ENCODE measurements around the gene LRRC43.

LRRC43 gene

GRCh38 chr12:122185079-122185478 lies 2.2 kb downstream of the LRRC43 start:
- Histone ChIP-seq H3K9ac (ENCODE audit: low read length) (no peak overlapping the region), H3K27me3 (ENCODE audit: control insufficient read depth, insufficient read depth, low read length) (peaks cover 8% of the 10 kb centered on the region), H3K36me3 (ENCODE audit: control insufficient read depth, insufficient read depth, low read length) (no peaks in the 10 kb centered on the region), H3K4me3 (ENCODE audit: low read length) (no peak overlapping the region), H3K4me1 (ENCODE audit: control insufficient read depth, insufficient read depth, low read length) (peaks cover 5% of the 10 kb centered on the region), H3K9me3 (ENCODE audit: control insufficient read depth, low read length) (no peaks in the 10 kb centered on the region)

DNA sequence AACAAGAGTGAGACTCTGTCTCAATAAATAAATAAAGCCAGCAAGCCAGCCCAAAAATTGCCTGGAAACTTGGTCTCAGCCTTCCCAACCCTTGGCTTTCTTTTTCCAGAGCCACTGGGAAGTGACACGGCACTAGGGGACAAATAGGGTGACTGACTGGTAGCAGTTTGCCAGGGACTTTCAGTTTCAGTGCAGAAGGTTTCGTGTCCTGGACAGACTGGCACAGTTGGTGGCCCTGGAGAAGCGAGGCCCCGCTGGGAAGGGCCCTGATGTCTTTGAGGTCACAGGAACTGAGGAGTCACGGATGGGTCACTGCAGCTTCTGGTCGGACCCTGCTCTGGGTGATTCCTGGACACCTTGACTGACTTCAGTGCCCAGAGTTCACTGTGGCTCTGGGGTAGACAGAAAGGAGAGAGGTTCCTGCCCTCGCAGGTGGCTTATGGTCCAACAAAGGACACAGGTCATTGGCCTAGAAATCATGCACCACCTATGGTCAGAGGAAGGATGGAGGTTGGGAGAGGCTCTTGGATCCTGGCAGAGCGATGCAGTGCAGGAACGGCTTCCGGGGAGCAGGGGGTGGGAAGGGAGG lies 2.7 kb downstream of the LRRC43 start:
- peaks cover 8% of the 10 kb centered on the region for H3K27me3 ChIP-seq (ENCODE audit: control insufficient read depth, insufficient read depth, low read length)
- H3K36me3 ChIP-seq (ENCODE audit: control insufficient read depth, insufficient read depth, low read length), result no peaks in the 10 kb centered on the region
- H3K4me1 ChIP-seq (ENCODE audit: control insufficient read depth, insufficient read depth, low read length), result peaks cover 5% of the 10 kb centered on the region
- no peak overlapping the region for H3K9ac ChIP-seq (ENCODE audit: low read length)
- H3K9me3 ChIP-seq (ENCODE audit: control insufficient read depth, low read length), result no peaks in the 10 kb centered on the region
- H3K4me3 ChIP-seq (ENCODE audit: low read length), result no peak overlapping the region

DNA sequence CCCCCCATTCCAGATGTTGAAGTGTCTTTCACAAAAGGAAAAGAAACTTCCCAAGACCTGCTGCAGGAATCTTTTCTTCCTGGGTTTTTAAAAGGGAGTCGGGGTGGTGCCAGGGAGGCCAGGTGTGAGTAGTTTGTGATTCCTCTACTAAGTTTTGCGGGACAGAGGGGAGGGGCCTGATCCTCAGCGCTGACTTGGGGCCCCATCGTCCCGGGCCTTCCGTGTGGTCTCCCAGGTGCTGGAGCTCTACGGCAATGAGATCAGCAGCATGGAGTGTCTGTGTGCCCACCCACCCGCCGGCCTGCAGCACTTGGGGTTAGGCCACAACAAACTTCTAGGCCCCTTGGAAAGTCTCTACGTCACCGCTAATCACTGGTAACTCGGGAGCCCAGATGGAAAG lies 4.5 kb downstream of the LRRC43 start:
- peaks cover 8% of the 10 kb centered on the region for H3K27me3 ChIP-seq (ENCODE audit: control insufficient read depth, insufficient read depth, low read length)
- H3K4me1 ChIP-seq (ENCODE audit: control insufficient read depth, insufficient read depth, low read length), result peaks cover 5% of the 10 kb centered on the region

DNA sequence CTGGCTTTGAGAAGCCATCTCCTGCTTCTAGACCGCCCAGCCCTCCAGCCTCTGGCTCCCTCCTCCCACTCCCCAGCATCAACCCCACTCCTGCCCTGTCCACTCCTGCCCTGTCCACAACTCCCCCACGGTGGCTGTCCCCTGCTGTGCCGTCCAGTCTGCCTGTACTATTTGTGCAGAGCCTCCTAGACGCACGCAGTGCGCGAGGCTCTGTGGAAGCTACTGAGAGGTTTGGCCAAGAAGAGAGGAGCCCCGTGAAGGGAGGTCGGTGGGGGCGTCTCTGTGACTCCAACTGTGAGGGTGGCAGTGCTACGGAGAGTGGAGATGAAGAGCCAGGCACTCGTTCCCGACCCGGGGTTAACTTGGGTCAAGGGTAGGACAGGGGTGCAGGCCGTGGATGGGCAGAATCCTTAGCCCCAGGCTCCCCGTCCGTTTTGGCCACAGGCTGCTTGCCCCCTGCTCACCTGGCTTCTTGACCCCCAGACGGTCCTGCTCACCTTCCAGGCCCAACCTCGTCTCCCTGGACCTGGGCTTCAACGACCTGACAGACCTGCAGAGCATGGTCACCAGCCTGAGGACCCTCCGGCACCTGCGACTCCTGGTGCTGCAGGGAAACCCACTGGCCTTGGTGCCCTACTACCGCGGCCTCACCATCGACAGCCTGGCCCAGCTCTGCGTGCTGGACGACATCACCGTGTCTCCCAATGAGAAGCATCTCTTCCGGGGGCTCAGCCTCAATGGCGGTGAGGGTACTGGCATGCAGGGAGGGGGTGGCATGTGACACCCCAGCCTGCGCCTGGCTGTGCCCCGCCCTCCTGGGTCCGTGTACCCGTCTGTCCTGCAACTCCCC lies 6.9 kb downstream of the LRRC43 start:
- H3K27me3 ChIP-seq (ENCODE audit: control insufficient read depth, insufficient read depth, low read length), result no peaks in the 10 kb centered on the region
- H3K4me1 ChIP-seq (ENCODE audit: control insufficient read depth, insufficient read depth, low read length), result no peaks in the 10 kb centered on the region
- no peak overlapping the region for H3K9ac ChIP-seq (ENCODE audit: low read length)
- no peaks in the 10 kb centered on the region for H3K36me3 ChIP-seq (ENCODE audit: control insufficient read depth, insufficient read depth, low read length)
- no peaks in the 10 kb centered on the region for H3K9me3 ChIP-seq (ENCODE audit: control insufficient read depth, low read length)
- H3K4me3 ChIP-seq (ENCODE audit: low read length), result no peak overlapping the region

More for the DNA sequence above, 4.5 kb downstream of the LRRC43 start:
- H3K9me3 ChIP-seq (ENCODE audit: control insufficient read depth, low read length), result no peaks in the 10 kb centered on the region
- H3K9ac ChIP-seq (ENCODE audit: low read length), result no peak overlapping the region
- no peaks in the 10 kb centered on the region for H3K36me3 ChIP-seq (ENCODE audit: control insufficient read depth, insufficient read depth, low read length)
- no peak overlapping the region for H3K4me3 ChIP-seq (ENCODE audit: low read length)

DNA sequence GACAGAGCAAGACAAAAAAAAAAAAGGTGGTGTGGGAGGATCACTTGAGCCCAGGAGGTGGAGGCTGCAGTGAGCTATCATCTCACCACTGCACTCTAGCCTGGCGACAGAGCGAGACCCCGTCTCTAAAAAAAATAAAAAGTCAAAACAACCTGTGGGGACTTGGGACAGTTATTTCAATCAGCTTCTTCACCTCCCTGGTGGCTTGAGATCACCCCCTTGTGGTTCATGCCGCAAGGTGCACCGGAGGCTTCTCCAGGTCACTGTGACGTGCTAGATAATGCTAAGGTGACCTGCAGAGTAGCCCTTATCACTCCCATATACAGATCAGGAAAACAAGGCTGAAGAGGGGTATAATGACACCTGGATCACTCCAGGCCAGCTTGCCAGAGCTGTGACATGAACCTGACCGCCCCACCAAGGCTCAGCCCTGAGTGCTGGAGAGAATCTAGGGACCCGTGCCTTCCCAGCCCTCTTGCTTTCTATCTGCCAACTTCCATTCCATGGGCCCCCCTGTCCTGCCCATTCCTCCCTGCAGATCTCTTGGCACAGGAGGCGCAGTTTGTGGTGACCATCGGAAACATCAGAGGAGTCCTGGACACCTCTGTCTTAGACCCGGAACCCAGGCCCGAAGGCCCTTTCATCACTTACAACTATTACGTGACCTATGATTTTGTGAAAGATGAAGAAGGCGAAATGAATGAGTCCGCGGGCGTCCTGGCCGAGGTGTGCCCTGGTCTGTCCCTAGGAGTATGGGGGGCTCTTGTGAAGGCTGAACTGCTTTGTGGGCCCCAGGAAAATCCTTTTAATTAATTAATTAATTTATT lies 8.1 kb downstream of the LRRC43 start:
- Histone ChIP-seq H3K9me3 (ENCODE audit: control insufficient read depth, low read length) (no peaks in the 10 kb centered on the region), H3K4me3 (ENCODE audit: low read length) (no peak overlapping the region), H3K9ac (ENCODE audit: low read length) (no peak overlapping the region), H3K36me3 (ENCODE audit: control insufficient read depth, insufficient read depth, low read length) (no peaks in the 10 kb centered on the region), H3K4me1 (ENCODE audit: control insufficient read depth, insufficient read depth, low read length) (no peaks in the 10 kb centered on the region), H3K27me3 (ENCODE audit: control insufficient read depth, insufficient read depth, low read length) (no peaks in the 10 kb centered on the region)

DNA sequence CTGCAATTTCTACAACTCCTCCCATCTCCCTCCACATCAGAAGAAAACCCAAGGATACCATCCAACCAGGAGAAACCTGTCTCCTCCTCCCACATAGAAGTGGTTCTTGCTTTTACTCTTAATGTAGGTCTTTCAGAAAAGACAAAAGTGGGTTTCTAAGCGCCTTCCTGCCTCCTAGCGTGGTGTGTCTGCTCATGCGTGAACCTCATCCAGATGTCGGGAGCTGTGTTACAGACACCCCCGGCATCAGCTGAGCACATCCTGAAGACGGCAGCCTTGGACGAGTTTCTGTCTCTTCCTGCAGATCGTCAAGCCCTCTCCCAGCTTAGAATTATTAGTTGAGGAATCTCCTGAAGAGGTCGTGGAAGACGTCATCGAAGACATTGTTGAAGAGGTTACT lies 9.5 kb downstream of the LRRC43 start:
- H3K9ac ChIP-seq (ENCODE audit: low read length), result no peak overlapping the region
- H3K27me3 ChIP-seq (ENCODE audit: control insufficient read depth, insufficient read depth, low read length), result no peaks in the 10 kb centered on the region
- H3K4me3 ChIP-seq (ENCODE audit: low read length), result no peak overlapping the region
- no peaks in the 10 kb centered on the region for H3K4me1 ChIP-seq (ENCODE audit: control insufficient read depth, insufficient read depth, low read length)
- H3K36me3 ChIP-seq (ENCODE audit: control insufficient read depth, insufficient read depth, low read length), result no peaks in the 10 kb centered on the region
- no peaks in the 10 kb centered on the region for H3K9me3 ChIP-seq (ENCODE audit: control insufficient read depth, low read length)

GRCh38 chr12:122194804-122195203 lies 11.9 kb downstream of the LRRC43 start:
- no peaks in the 10 kb centered on the region for H3K36me3 ChIP-seq (ENCODE audit: control insufficient read depth, insufficient read depth, low read length)
- no peaks in the 10 kb centered on the region for H3K4me1 ChIP-seq (ENCODE audit: control insufficient read depth, insufficient read depth, low read length)
- peaks cover under 1% of the 10 kb centered on the region for H3K27me3 ChIP-seq (ENCODE audit: control insufficient read depth, insufficient read depth, low read length)
- H3K9me3 ChIP-seq (ENCODE audit: control insufficient read depth, low read length), result no peaks in the 10 kb centered on the region
- no peak overlapping the region for H3K9ac ChIP-seq (ENCODE audit: low read length)
- H3K4me3 ChIP-seq (ENCODE audit: low read length), result no peak overlapping the region

GRCh38 chr12:122195405-122195804 lies 12.5 kb downstream of the LRRC43 start:
- H3K36me3 ChIP-seq (ENCODE audit: control insufficient read depth, insufficient read depth, low read length), result no peaks in the 10 kb centered on the region
- no peaks in the 10 kb centered on the region for H3K9me3 ChIP-seq (ENCODE audit: control insufficient read depth, low read length)
- H3K9ac ChIP-seq (ENCODE audit: low read length), result no peak overlapping the region
- H3K4me1 ChIP-seq (ENCODE audit: control insufficient read depth, insufficient read depth, low read length), result peaks cover 3% of the 10 kb centered on the region
- peaks cover 6% of the 10 kb centered on the region for H3K27me3 ChIP-seq (ENCODE audit: control insufficient read depth, insufficient read depth, low read length)
- no peak overlapping the region for H3K4me3 ChIP-seq (ENCODE audit: low read length)

DNA sequence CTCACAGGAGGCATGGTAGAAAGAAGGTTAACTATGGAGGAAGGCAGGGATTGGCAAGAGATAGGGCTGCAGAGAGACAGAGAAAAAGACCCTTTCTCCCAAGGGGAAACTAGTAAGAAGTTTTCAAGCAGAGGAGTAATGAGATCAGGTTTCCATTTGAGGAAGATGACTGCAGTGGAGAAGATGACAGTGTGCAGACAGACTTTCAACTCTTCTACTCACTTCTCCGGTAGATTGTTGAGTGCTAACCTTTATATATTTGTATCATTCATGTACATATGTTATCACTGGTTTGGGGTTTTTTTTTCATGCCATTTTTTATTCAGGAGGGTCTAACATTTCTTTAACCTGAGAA lies 14.7 kb downstream of the LRRC43 start:
- no peak overlapping the region for H3K4me3 ChIP-seq (ENCODE audit: low read length)
- peaks cover 9% of the 10 kb centered on the region for H3K4me1 ChIP-seq (ENCODE audit: control insufficient read depth, insufficient read depth, low read length)
- peaks cover 27% of the 10 kb centered on the region for H3K27me3 ChIP-seq (ENCODE audit: control insufficient read depth, insufficient read depth, low read length)
- H3K9ac ChIP-seq (ENCODE audit: low read length), result no peak overlapping the region
- H3K9me3 ChIP-seq (ENCODE audit: control insufficient read depth, low read length), result no peaks in the 10 kb centered on the region
- no peaks in the 10 kb centered on the region for H3K36me3 ChIP-seq (ENCODE audit: control insufficient read depth, insufficient read depth, low read length)

GRCh38 chr12:122199484-122200355 lies 16.8 kb downstream of the LRRC43 start:
- no peaks in the 10 kb centered on the region for H3K36me3 ChIP-seq (ENCODE audit: control insufficient read depth, insufficient read depth, low read length)
- no peaks in the 10 kb centered on the region for H3K9me3 ChIP-seq (ENCODE audit: control insufficient read depth, low read length)
- H3K27me3 ChIP-seq (ENCODE audit: control insufficient read depth, insufficient read depth, low read length), result peaks cover 43% of the 10 kb centered on the region
- H3K9ac ChIP-seq (ENCODE audit: low read length), result no peak overlapping the region
- no peak overlapping the region for H3K4me3 ChIP-seq (ENCODE audit: low read length)
- peaks cover 15% of the 10 kb centered on the region for H3K4me1 ChIP-seq (ENCODE audit: control insufficient read depth, insufficient read depth, low read length)

GRCh38 chr12:122200541-122201175 lies 17.7 kb downstream of the LRRC43 start:
- peaks cover 15% of the 10 kb centered on the region for H3K4me1 ChIP-seq (ENCODE audit: control insufficient read depth, insufficient read depth, low read length)
- H3K9ac ChIP-seq (ENCODE audit: low read length), result no peak overlapping the region
- H3K27me3 ChIP-seq (ENCODE audit: control insufficient read depth, insufficient read depth, low read length), result peaks cover 52% of the 10 kb centered on the region
- no peaks in the 10 kb centered on the region for H3K36me3 ChIP-seq (ENCODE audit: control insufficient read depth, insufficient read depth, low read length)
- no peak overlapping the region for H3K4me3 ChIP-seq (ENCODE audit: low read length)
- no peaks in the 10 kb centered on the region for H3K9me3 ChIP-seq (ENCODE audit: control insufficient read depth, low read length)

Data from mucosa of stomach (tissue), 1 donor.